Epithelial cell of proximal tubule (primary cell): Measurements from ENCODE around the gene FIBP. TPM values are rescaled to one million over a fixed set of nuclear protein-coding genes. Genes with fewer than 3 reads are reported as not detected.

Experiments used
- DNase-seq: peaks from one replicate; pipeline ENCODE4 v3.0.0-alpha.2; 2011; ENCODE audit warnings: low read depth
- H3K4me3 ChIP-seq: 2 replicates; pipeline ENCODE4 v1.5.1; 2011; ENCODE audit warnings: low read depth, mild to moderate bottlenecking, low read length
- CTCF ChIP-seq: conservative IDR thresholded peaks from 2 replicates; pipeline ENCODE4 v1.5.1; 2012; ENCODE audit warnings: low read depth, mild to moderate bottlenecking, low read length
- total RNA-seq: library from RNA; depleted of rRNA; stranded (reverse); fragments of >200 nt; gene quantifications from 2 replicates; pipeline ENCODE4 v1.2.3, GENCODE V29; 2015

The FIBP gene
- total RNA-seq, 1 donor from 2014 or later = 85.3 TPM

- no peak for DNase-seq
- no peak overlapping the region for H3K4me3 ChIP-seq
- no peak for TF ChIP-seq CTCF
These were observed 4.2 kb downstream of the FIBP start for GRCh38 chr11:65883786-65884715.

GRCh38 chr11:65883058-65883761, 5.1 kb downstream of the FIBP start:
- no peak for DNase-seq
- no peak for TF ChIP-seq CTCF
- H3K4me3 ChIP-seq = no peak overlapping the region

GRCh38 chr11:65882120-65883057, 5.9 kb downstream of the FIBP start:
- no peak for DNase-seq
- TF ChIP-seq CTCF = no peak
- no peak overlapping the region for H3K4me3 ChIP-seq

GRCh38 chr11:65880844-65881421, 7.3 kb downstream of the FIBP start:
- no peak for TF ChIP-seq CTCF
- no peak overlapping the region for H3K4me3 ChIP-seq
- DNase-seq = no peak

- no peak for TF ChIP-seq CTCF
- H3K4me3 ChIP-seq = no peak overlapping the region
- DNase-seq = no peak
These were observed 8.2 kb downstream of the FIBP start for GRCh38 chr11:65880027-65880426.

GRCh38 chr11:65879617-65880016, 8.7 kb downstream of the FIBP start, which contains the start of gene CTSW:
Gene CTSW, plus strand, starts transcription at chr11:65879837. Its CDS starts 18 bp downstream, at chr11:65879855.
- DNase-seq = no peak
- no peak for TF ChIP-seq CTCF

More at GRCh38 chr11:65879617-65880016, 8.7 kb downstream of the FIBP start, which contains the start of gene CTSW:
- H3K4me3 ChIP-seq = no peak within 1 kb of the TSS
